ENCODE data around the gene SQSTM1.

DNA sequence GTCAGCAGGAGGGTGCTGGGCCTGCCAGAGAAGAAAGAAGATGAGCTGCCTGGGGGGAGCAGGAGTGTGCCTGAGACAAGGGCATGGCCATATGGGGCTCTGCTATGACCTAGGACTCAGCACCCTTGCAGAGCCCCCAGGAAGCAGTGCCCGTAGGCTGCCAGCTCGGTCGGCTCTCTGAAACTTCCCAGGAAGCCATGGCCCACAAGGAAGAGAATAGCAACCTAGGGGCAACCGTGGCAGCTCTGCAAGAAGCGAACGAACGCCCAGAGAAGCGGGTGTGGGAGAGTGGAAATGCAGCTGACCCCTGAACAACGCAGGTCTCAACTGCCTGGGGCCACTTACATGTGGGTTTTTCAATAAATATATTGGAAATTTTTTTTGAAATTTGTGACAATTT is 37.6 kb upstream of the SQSTM1 start:
- TF ChIP-seq, protein P1, sequence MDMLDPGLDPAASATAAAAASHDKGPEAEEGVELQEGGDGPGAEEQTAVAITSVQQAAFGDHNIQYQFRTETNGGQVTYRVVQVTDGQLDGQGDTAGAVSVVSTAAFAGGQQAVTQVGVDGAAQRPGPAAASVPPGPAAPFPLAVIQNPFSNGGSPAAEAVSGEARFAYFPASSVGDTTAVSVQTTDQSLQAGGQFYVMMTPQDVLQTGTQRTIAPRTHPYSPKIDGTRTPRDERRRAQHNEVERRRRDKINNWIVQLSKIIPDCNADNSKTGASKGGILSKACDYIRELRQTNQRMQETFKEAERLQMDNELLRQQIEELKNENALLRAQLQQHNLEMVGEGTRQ (IDR thresholded peaks at IDR 0.05), result no peak
- TF ChIP-seq NFE2L2 (conservative IDR thresholded peaks at IDR 0.05; ENCODE audit: low read length) (no peak), MYC (IDR thresholded peaks at IDR 0.05; ENCODE audit: borderline replicate concordance, low read length) (no peak), SMC3 (IDR thresholded peaks at IDR 0.05) (no peak), EP300 (IDR thresholded peaks at IDR 0.05) (no peak), RNF2 (IDR thresholded peaks at IDR 0.05; ENCODE audit: borderline replicate concordance, low read depth) (no peak)
- TF ChIP-seq, protein P2, sequence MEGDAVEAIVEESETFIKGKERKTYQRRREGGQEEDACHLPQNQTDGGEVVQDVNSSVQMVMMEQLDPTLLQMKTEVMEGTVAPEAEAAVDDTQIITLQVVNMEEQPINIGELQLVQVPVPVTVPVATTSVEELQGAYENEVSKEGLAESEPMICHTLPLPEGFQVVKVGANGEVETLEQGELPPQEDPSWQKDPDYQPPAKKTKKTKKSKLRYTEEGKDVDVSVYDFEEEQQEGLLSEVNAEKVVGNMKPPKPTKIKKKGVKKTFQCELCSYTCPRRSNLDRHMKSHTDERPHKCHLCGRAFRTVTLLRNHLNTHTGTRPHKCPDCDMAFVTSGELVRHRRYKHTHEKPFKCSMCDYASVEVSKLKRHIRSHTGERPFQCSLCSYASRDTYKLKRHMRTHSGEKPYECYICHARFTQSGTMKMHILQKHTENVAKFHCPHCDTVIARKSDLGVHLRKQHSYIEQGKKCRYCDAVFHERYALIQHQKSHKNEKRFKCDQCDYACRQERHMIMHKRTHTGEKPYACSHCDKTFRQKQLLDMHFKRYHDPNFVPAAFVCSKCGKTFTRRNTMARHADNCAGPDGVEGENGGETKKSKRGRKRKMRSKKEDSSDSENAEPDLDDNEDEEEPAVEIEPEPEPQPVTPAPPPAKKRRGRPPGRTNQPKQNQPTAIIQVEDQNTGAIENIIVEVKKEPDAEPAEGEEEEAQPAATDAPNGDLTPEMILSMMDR (IDR thresholded peaks at IDR 0.05), result no peak
